Liver (tissue), 9 donors: ENCODE data around the gene LEAP2. TPM values are rescaled to one million over a fixed set of nuclear protein-coding genes. Genes with fewer than 3 reads are reported as not detected.
A peak's percentile ranks its signal among the peaks of the same experiment; 100 is the strongest.

Experiments
- DNase-seq: peaks from one replicate; pipeline ENCODE4 v3.0.0-alpha.2; 2017; ENCODE audit warnings: low spot score
- H3K27ac ChIP-seq, 2 donors: one replicate each; pipeline ENCODE4 v1.7.0; 2013; ENCODE audit warnings: inconsistent platforms in 2 of 2, low read length in 2 of 2, control low read depth in 1 of 2, low read depth in 1 of 2, mild to moderate bottlenecking in 1 of 2
- H3K27me3 ChIP-seq, 4 donors: one replicate each; pipeline versions ENCODE4 v1.6.1 to v1.7.0; 2013; ENCODE audit warnings: low read length in 3 of 4, inconsistent platforms in 1 of 4, mild to moderate bottlenecking in 1 of 4, moderate library complexity in 1 of 4; ENCODE audit not compliant: control insufficient read depth in 4 of 4, insufficient read depth in 4 of 4
- H3K36me3 ChIP-seq, 4 donors: one replicate each; pipeline versions ENCODE4 v1.6.1 to v1.7.0; 2013; ENCODE audit warnings: low read length in 3 of 4, mild to moderate bottlenecking in 3 of 4, low read depth in 1 of 4, moderate library complexity in 1 of 4; ENCODE audit not compliant: control insufficient read depth in 4 of 4, insufficient read depth in 3 of 4
- H3K4me1 ChIP-seq, 4 donors: one replicate each; pipeline versions ENCODE4 v1.6.1 to v1.7.0; 2013; ENCODE audit warnings: low read length in 3 of 4, mild to moderate bottlenecking in 3 of 4, moderate library complexity in 1 of 4; ENCODE audit not compliant: control insufficient read depth in 4 of 4, insufficient read depth in 4 of 4
- H3K4me3 ChIP-seq, 3 donors: one replicate each; pipeline versions ENCODE4 v1.6.1 to v1.7.0; 2013; ENCODE audit warnings: low read length in 3 of 3, control low read depth in 1 of 3, low read depth in 1 of 3, mild to moderate bottlenecking in 1 of 3
- H3K9ac ChIP-seq, 2 donors: one replicate each; pipeline ENCODE4 v1.7.0; 2013; ENCODE audit warnings: low read length in 2 of 2, mild to moderate bottlenecking in 2 of 2, moderate library complexity in 2 of 2, control low read depth in 1 of 2, low read depth in 1 of 2
- H3K9me3 ChIP-seq, 4 donors: one replicate each; pipeline versions ENCODE4 v1.6.1 to v1.7.0; 2013; ENCODE audit warnings: low read length in 3 of 4; ENCODE audit not compliant: control insufficient read depth in 4 of 4
- CTCF ChIP-seq: fragments of 150-350 bp; IDR thresholded peaks from 2 replicates; pipeline ENCODE4 v1.5.1; 2017; ENCODE audit warnings: improper control_type of control experiment, low read depth, low read length; ENCODE audit not compliant: missing input control
- EGR1 ChIP-seq, 2 donors: IDR thresholded peaks; 2 replicates each; pipeline ENCODE4 v1.6.1; 2016 to 2018; ENCODE audit warnings: antibody characterized with exemption in 2 of 2, low read depth in 2 of 2
- FOXA1 ChIP-seq: IDR thresholded peaks from 2 replicates; pipeline ENCODE4 v1.6.1; 2016; ENCODE audit warnings: antibody characterized with exemption
- FOXA2 ChIP-seq: IDR thresholded peaks from 2 replicates; pipeline ENCODE4 v1.6.1; 2016; ENCODE audit warnings: antibody characterized with exemption
- GABPA ChIP-seq, 2 donors: IDR thresholded peaks in 1 of 2; conservative IDR thresholded peaks in 1 of 2; 2 replicates each; pipeline ENCODE4 v1.6.1; 2016; ENCODE audit warnings: antibody characterized with exemption in 2 of 2, mild to moderate bottlenecking in 1 of 2, moderate library complexity in 1 of 2
- HNF4A ChIP-seq, 2 donors: conservative IDR thresholded peaks; 2 replicates each; pipeline ENCODE4 v1.6.1; 2016; ENCODE audit warnings: antibody characterized with exemption in 2 of 2, mild to moderate bottlenecking in 2 of 2
- HNF4G ChIP-seq: IDR thresholded peaks from 2 replicates; pipeline ENCODE4 v1.6.1; 2016; ENCODE audit warnings: antibody characterized with exemption
- JUND ChIP-seq, 2 donors: IDR thresholded peaks; 2 replicates each; pipeline ENCODE4 v1.6.1; 2016; ENCODE audit warnings: antibody characterized with exemption in 2 of 2
- MAX ChIP-seq: IDR thresholded peaks from 2 replicates; pipeline ENCODE4 v1.6.1; 2016; ENCODE audit warnings: antibody characterized with exemption
- NR2F2 ChIP-seq: IDR thresholded peaks from 2 replicates; pipeline ENCODE4 v1.6.1; 2016; ENCODE audit warnings: antibody characterized with exemption
- RAD21 ChIP-seq, 2 donors: IDR thresholded peaks; 2 replicates each; pipeline ENCODE4 v1.6.1; 2016; ENCODE audit warnings: antibody characterized with exemption in 2 of 2, mild to moderate bottlenecking in 2 of 2
- RXRA ChIP-seq, 2 donors: IDR thresholded peaks; 2 replicates each; pipeline ENCODE4 v1.6.1; 2017 to 2018; ENCODE audit warnings: antibody characterized with exemption in 2 of 2, mild to moderate bottlenecking in 1 of 2
- SP1 ChIP-seq: IDR thresholded peaks from 2 replicates; pipeline ENCODE4 v1.6.1; 2018; ENCODE audit warnings: antibody characterized with exemption, mild to moderate bottlenecking
- TAF1 ChIP-seq: conservative IDR thresholded peaks from 2 replicates; pipeline ENCODE4 v1.6.1; 2016; ENCODE audit warnings: antibody characterized with exemption, mild to moderate bottlenecking
- YY1 ChIP-seq: IDR thresholded peaks from 2 replicates; pipeline ENCODE4 v1.6.1; 2016; ENCODE audit warnings: antibody characterized with exemption, mild to moderate bottlenecking
- ZBTB33 ChIP-seq: IDR thresholded peaks from 2 replicates; pipeline ENCODE4 v1.6.1; 2016; ENCODE audit warnings: antibody characterized with exemption
- WGBS: extraction: QIAGEN DNeasy Blood & Tissue Kit; methylation state at CpG from one replicate; pipeline ENCODE4 v1.1.7; 2013; 5-methylcytosine and 5-hydroxymethylcytosine counted together
- polyA plus RNA-seq, 2 donors: library from polyadenylated mRNA; stranded (reverse) in 1 of 2; unstranded in 1 of 2; fragments of 200-250 nt in 1 of 2; fragments of >200 nt in 1 of 2; fragmentation: Nextera tagmentation in 1 of 2; extraction: Ambion mirVana in 1 of 2; gene quantifications; one replicate each; pipeline versions ENCODE4 v1.2.1 to v1.2.3, GENCODE V29; 2013 to 2015
- total RNA-seq, 2 donors: library from RNA; depleted of rRNA; stranded (reverse); fragments of >200 nt; gene quantifications; one replicate each; pipeline ENCODE4 v1.2.3, GENCODE V29; 2014
- TF ChIP-seq, protein P1 (sequence below): IDR thresholded peaks from 2 replicates; pipeline ENCODE4 v1.6.1; 2016; ENCODE audit warnings: antibody characterized with exemption, mild to moderate bottlenecking
- TF ChIP-seq, protein P2 (sequence below): IDR thresholded peaks from 2 replicates; pipeline ENCODE4 v1.6.1; 2016; ENCODE audit warnings: antibody characterized with exemption
- donor health status: healthy.
- donor health status: healthy.
- donor health status: healthy.
- donor health status: healthy.
- donor health status: healthy.

The LEAP2 gene
- total RNA-seq (10 to 100 TPM; 12.0 to 56.7 TPM), polyA plus RNA-seq (100 to 1,000 TPM in 1 of 2 donors, 10 to 100 TPM in 1; 68.1 to 736 TPM)

- Histone ChIP-seq H3K36me3 (peaks cover 3 to 22% (median 12%) of the 10 kb centered on the region in 4 donors), H3K27ac (peak within 1 kb of the TSS; percentile 90 to 98), H3K27me3 (no peaks in the 10 kb centered on the region), H3K9ac (peak within 1 kb of the TSS; percentile 98 to 100), H3K4me3 (peak within 1 kb of the TSS; percentile 54 to 81 (median 72)), H3K4me1 (peaks cover 15 to 47% (median 32%) of the 10 kb centered on the region in 4 donors), H3K9me3 (no peaks in the 10 kb centered on the region)
- TF ChIP-seq CTCF (no peak), JUND (IDR thresholded peaks at IDR 0.05) (peak; percentile 86 to 96), FOXA2 (peak; percentile 88), ZBTB33 (peak; percentile 95), NR2F2 (no peak), RXRA (IDR thresholded peaks at IDR 0.05) (peak; percentile 91 to 97), FOXA1 (peak; percentile 88), TAF1 (peak; percentile 98), HNF4G (peak; percentile 98), GABPA (IDR thresholded peaks at IDR 0.05 in 1 of 2, conservative IDR thresholded peaks at IDR 0.05 in 1 of 2) (peak in 1 of 2 donors; percentile 76), HNF4A (conservative IDR thresholded peaks at IDR 0.05) (peak; percentile 97 to 98), YY1 (peak; percentile 94), SP1 (peak; percentile 97), RAD21 (IDR thresholded peaks at IDR 0.05) (peak; percentile 34 to 54), MAX (peak; percentile 88), EGR1 (IDR thresholded peaks at IDR 0.05; ENCODE audit: low read depth in 2 of 2) (peak; percentile 20 to 71)
- TF ChIP-seq, protein P1, sequence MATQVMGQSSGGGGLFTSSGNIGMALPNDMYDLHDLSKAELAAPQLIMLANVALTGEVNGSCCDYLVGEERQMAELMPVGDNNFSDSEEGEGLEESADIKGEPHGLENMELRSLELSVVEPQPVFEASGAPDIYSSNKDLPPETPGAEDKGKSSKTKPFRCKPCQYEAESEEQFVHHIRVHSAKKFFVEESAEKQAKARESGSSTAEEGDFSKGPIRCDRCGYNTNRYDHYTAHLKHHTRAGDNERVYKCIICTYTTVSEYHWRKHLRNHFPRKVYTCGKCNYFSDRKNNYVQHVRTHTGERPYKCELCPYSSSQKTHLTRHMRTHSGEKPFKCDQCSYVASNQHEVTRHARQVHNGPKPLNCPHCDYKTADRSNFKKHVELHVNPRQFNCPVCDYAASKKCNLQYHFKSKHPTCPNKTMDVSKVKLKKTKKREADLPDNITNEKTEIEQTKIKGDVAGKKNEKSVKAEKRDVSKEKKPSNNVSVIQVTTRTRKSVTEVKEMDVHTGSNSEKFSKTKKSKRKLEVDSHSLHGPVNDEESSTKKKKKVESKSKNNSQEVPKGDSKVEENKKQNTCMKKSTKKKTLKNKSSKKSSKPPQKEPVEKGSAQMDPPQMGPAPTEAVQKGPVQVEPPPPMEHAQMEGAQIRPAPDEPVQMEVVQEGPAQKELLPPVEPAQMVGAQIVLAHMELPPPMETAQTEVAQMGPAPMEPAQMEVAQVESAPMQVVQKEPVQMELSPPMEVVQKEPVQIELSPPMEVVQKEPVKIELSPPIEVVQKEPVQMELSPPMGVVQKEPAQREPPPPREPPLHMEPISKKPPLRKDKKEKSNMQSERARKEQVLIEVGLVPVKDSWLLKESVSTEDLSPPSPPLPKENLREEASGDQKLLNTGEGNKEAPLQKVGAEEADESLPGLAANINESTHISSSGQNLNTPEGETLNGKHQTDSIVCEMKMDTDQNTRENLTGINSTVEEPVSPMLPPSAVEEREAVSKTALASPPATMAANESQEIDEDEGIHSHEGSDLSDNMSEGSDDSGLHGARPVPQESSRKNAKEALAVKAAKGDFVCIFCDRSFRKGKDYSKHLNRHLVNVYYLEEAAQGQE = peak; percentile 96
- TF ChIP-seq, protein P2, sequence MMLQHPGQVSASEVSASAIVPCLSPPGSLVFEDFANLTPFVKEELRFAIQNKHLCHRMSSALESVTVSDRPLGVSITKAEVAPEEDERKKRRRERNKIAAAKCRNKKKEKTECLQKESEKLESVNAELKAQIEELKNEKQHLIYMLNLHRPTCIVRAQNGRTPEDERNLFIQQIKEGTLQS = peak; percentile 67
- 23% methylated on average over 6 of the region's 6 CpGs for WGBS
- DNase-seq = peak; percentile 61
Observed at GRCh38 chr5:132873119-132873929, at the start of gene LEAP2. Gene LEAP2 (plus strand): TSS chr5:132873668. CDS start chr5:132873695, 27 bp downstream.
